Left ventricle myocardium superior (tissue), 1 donor: Measurements from ENCODE around the gene ADGRV1. TPM values are rescaled to one million over a fixed set of nuclear protein-coding genes. Genes with fewer than 3 reads are reported as not detected.
"Not testable (repeated sequence)": the region's sequence is repeated elsewhere in the genome, so short reads cannot be mapped to it uniquely, and the experiment has no call there.

Experiments used
- ATAC-seq: fragments of 200-7000 bp; cut with Tn5 transposase; one replicate; pipeline ENCODE4 v1.9.1; 2020; ENCODE audit warnings: mild to moderate bottlenecking, moderate library complexity
- DNase-seq: peaks from one replicate; pipeline ENCODE4 v3.0.0-alpha.2; 2020
- intact Hi-C: fragments of 100-400 bp; cut with micrococcal nuclease; formaldehyde crosslinking; loops from one replicate; pipeline ENCODE4 v1.11.0; 2022
- total RNA-seq: library from RNA; stranded (reverse); fragmentation: NEBNext Ultra II Directional; extraction: Animal tissue kit (Norgen Biotek cat#: 25700); gene quantifications from one replicate; pipeline ENCODE4 v1.2.1, GENCODE V29; 2021
- donor health status: DM: no; HTN: yes; CAD: no; lungs with severe emphysema.

The ADGRV1 gene
- total RNA-seq, 1 donor from 2014 or later: not detected

GRCh38 chr5:90640484-90641059 lies 82.0 kb downstream of the ADGRV1 start:
- no peak for ATAC-seq
- intact Hi-C loops: no loop called here

GRCh38 chr5:90641528-90641927 lies 82.9 kb downstream of the ADGRV1 start:
- DNase-seq: no peak
- intact Hi-C loops: no loop called here
- ATAC-seq: no peak

More at GRCh38 chr5:90640484-90641059, 82.0 kb downstream of the ADGRV1 start:
- DNase-seq: no peak

GRCh38 chr5:90642706-90643229 lies 84.2 kb downstream of the ADGRV1 start:
- ATAC-seq (no peak), DNase-seq (no peak)
- intact Hi-C loops: no loop called here

GRCh38 chr5:90644132-90644531 lies 85.5 kb downstream of the ADGRV1 start:
- DNase-seq (no peak), ATAC-seq (no peak)
- intact Hi-C loops: no loop called here

GRCh38 chr5:90645024-90645610 lies 86.5 kb downstream of the ADGRV1 start:
- no peak for DNase-seq
- ATAC-seq: no peak
- intact Hi-C loops: no loop called here

- intact Hi-C loops: no loop called here
- DNase-seq (no peak), ATAC-seq (no peak)
These were observed 92.2 kb downstream of the ADGRV1 start for GRCh38 chr5:90650767-90651166.

GRCh38 chr5:90654215-90654614 lies 95.6 kb downstream of the ADGRV1 start:
- no peak for DNase-seq
- intact Hi-C loops: no loop called here
- no peak for ATAC-seq

GRCh38 chr5:90655423-90655822 lies 96.8 kb downstream of the ADGRV1 start:
- intact Hi-C loops: no loop called here
- DNase-seq: no peak
- no peak for ATAC-seq

GRCh38 chr5:90657030-90657429 lies 98.4 kb downstream of the ADGRV1 start:
- intact Hi-C loops: no loop called here
- ATAC-seq (no peak), DNase-seq (no peak)

GRCh38 chr5:90657788-90658187 lies 99.2 kb downstream of the ADGRV1 start:
- ATAC-seq (no peak), DNase-seq (no peak)
- intact Hi-C loops: no loop called here

GRCh38 chr5:90658620-90659019 lies 100.0 kb downstream of the ADGRV1 start:
- ATAC-seq: no peak
- intact Hi-C loops: no loop called here
- DNase-seq: no peak

- ATAC-seq, intact Hi-C loops, DNase-seq: not testable (repeated sequence)
These were observed 109.5 kb downstream of the ADGRV1 start for GRCh38 chr5:90668079-90668565.

- intact Hi-C loops: no loop called here
- ATAC-seq (no peak), DNase-seq (no peak)
These were observed 116.6 kb downstream of the ADGRV1 start for GRCh38 chr5:90675222-90675621.

GRCh38 chr5:90680921-90681563 lies 122.4 kb downstream of the ADGRV1 start:
- ATAC-seq (no peak), DNase-seq (no peak)
- intact Hi-C loops: no loop called here

- DNase-seq (no peak), ATAC-seq (no peak)
- intact Hi-C loops: no loop called here
These were observed 123.7 kb downstream of the ADGRV1 start for GRCh38 chr5:90682278-90682677.

GRCh38 chr5:90685425-90686022 lies 126.9 kb downstream of the ADGRV1 start:
- ATAC-seq: no peak
- DNase-seq: no peak
- intact Hi-C loops: no loop called here

- ATAC-seq, DNase-seq, intact Hi-C loops: not testable (repeated sequence)
These were observed 127.8 kb downstream of the ADGRV1 start for GRCh38 chr5:90686363-90686762.

- DNase-seq, intact Hi-C loops, ATAC-seq: not testable (repeated sequence)
These were observed 128.9 kb downstream of the ADGRV1 start for GRCh38 chr5:90687458-90687857.

- ATAC-seq (no peak), DNase-seq (no peak)
- intact Hi-C loops: no loop called here
These were observed 130.5 kb downstream of the ADGRV1 start for GRCh38 chr5:90689064-90689463.

- intact Hi-C loops: no loop called here
- no peak for ATAC-seq
- no peak for DNase-seq
These were observed 131.7 kb downstream of the ADGRV1 start for GRCh38 chr5:90690307-90690706.
